ENCODE measurements around the gene OGFR.

DNA sequence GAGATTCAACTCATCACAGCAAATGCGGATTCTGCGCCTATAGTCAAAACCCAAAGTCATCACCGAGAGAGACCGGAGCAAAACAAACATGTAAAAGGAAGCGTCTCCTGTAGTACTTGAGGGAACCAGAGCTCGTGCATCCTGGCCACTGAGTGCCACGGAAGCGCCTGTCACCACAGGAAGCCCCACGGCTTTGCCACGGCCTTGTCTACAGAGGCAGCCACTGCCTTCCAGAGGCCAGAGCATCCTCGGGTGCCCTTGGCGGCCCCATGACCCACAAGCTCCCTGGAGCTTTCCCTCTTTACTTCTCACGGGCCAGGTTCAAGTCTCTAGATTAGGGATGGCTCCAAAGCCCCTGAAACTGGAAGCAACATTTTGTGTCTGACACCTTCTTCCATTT is 49.5 kb downstream of the OGFR start:
- TF ChIP-seq, protein P1, sequence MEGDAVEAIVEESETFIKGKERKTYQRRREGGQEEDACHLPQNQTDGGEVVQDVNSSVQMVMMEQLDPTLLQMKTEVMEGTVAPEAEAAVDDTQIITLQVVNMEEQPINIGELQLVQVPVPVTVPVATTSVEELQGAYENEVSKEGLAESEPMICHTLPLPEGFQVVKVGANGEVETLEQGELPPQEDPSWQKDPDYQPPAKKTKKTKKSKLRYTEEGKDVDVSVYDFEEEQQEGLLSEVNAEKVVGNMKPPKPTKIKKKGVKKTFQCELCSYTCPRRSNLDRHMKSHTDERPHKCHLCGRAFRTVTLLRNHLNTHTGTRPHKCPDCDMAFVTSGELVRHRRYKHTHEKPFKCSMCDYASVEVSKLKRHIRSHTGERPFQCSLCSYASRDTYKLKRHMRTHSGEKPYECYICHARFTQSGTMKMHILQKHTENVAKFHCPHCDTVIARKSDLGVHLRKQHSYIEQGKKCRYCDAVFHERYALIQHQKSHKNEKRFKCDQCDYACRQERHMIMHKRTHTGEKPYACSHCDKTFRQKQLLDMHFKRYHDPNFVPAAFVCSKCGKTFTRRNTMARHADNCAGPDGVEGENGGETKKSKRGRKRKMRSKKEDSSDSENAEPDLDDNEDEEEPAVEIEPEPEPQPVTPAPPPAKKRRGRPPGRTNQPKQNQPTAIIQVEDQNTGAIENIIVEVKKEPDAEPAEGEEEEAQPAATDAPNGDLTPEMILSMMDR (IDR thresholded peaks at IDR 0.05): no peak
- TF ChIP-seq POLR2A (IDR thresholded peaks at IDR 0.05): no peak

Measured in adrenal gland (tissue), 5 donors.